Right lobe of liver (tissue), 4 donors: ENCODE results near the gene CLPTM1L.

Experiments used
- CTCF ChIP-seq, 4 donors: fragments of 200-600 bp in 3 of 4; fragments of 450-650 bp in 1 of 4; IDR thresholded peaks; one replicate each; pipeline versions ENCODE4 v1.5.1 to v1.8.0; 2016 to 2022; ENCODE audit warnings: antibody characterized with exemption in 4 of 4, mild to moderate bottlenecking in 2 of 4
- POLR2A ChIP-seq: fragments of 450-650 bp; IDR thresholded peaks from one replicate; pipeline ENCODE4 v1.6.1; 2017; ENCODE audit warnings: antibody characterized with exemption, mild to moderate bottlenecking
- donor health status: DM: no; HTN: no; CAD: no.
- donor health status: DM: no; HTN: no; CAD: no.
- donor health status: DM: no; HTN: yes; CAD: no.

GRCh38 chr5:1362242-1363015, 17.5 kb upstream of the CLPTM1L start:
- TF ChIP-seq POLR2A (no peak), CTCF (IDR thresholded peaks at IDR 0.05) (no peak)
